ENCODE results near the gene CAT.

GRCh38 chr11:34495724-34496377, 57.1 kb downstream of the CAT start:
- no peak for TF ChIP-seq CTCF (IDR thresholded peaks at IDR 0.05)
- TF ChIP-seq TCF7L2 (IDR thresholded peaks at IDR 0.05; ENCODE audit: low read depth, low read length), result no peak
